H9 (cell line): ENCODE data around the gene C18orf63. TPM values are rescaled to one million over a fixed set of nuclear protein-coding genes. Genes with fewer than 3 reads are reported as not detected.

Experiments
- DNase-seq: peaks from one replicate; pipeline ENCODE4 v3.0.0-alpha.2; 2017
- H2AFZ ChIP-seq: one replicate; pipeline ENCODE4 v1.6.1; 2013; ENCODE audit warnings: mild to moderate bottlenecking, low read length, control low read depth, moderate library complexity
- H2AK5ac ChIP-seq: 2 replicates; pipeline ENCODE4 v1.6.1; 2013; ENCODE audit warnings: low read length, control low read depth, mixed read lengths; ENCODE audit not compliant: insufficient read length
- H2BK120ac ChIP-seq: one replicate; pipeline ENCODE4 v1.6.1; 2013; ENCODE audit warnings: low read depth, mild to moderate bottlenecking, low read length, control low read depth, inconsistent platforms; ENCODE audit not compliant: poor library complexity, severe bottlenecking
- H2BK12ac ChIP-seq: 2 replicates; pipeline ENCODE4 v1.6.1; 2013; ENCODE audit warnings: low read length, control low read depth, mixed read lengths, low read depth; ENCODE audit not compliant: insufficient read length
- H2BK15ac ChIP-seq: 2 replicates; pipeline ENCODE4 v1.6.1; 2013; ENCODE audit warnings: low read depth, low read length, control low read depth
- H2BK20ac ChIP-seq: one replicate; pipeline ENCODE4 v1.6.1; 2013; ENCODE audit warnings: low read depth, mild to moderate bottlenecking, low read length, control low read depth, inconsistent platforms; ENCODE audit not compliant: poor library complexity, severe bottlenecking
- H2BK5ac ChIP-seq: 2 replicates; pipeline ENCODE4 v1.6.1; 2013; ENCODE audit warnings: low read length, control low read depth, mixed read lengths; ENCODE audit not compliant: insufficient read length
- H3K14ac ChIP-seq: 2 replicates; pipeline ENCODE4 v1.6.1; 2013; ENCODE audit warnings: low read length, control low read depth; ENCODE audit not compliant: insufficient read depth
- H3K18ac ChIP-seq: 2 replicates; pipeline ENCODE4 v1.6.1; 2013; ENCODE audit warnings: low read depth, mild to moderate bottlenecking, mixed read lengths, low read length, control low read depth; ENCODE audit not compliant: insufficient read length
- H3K23ac ChIP-seq: 2 replicates; pipeline ENCODE4 v1.6.1; 2013; ENCODE audit warnings: low read length, control low read depth, mixed read lengths, low read depth; ENCODE audit not compliant: insufficient read length
- H3K23me2 ChIP-seq: 2 replicates; pipeline ENCODE4 v1.6.1; 2013; ENCODE audit warnings: low read depth, mild to moderate bottlenecking, mixed read lengths, low read length, control low read depth; ENCODE audit not compliant: insufficient read length, poor library complexity, severe bottlenecking
- H3K27ac ChIP-seq: 2 replicates; pipeline ENCODE4 v1.5.1; 2013; ENCODE audit warnings: low read length, control low read depth, mixed read lengths, low read depth; ENCODE audit not compliant: insufficient read length
- H3K27me3 ChIP-seq: 2 replicates; pipeline ENCODE4 v1.6.1; 2013; ENCODE audit warnings: low read length, control low read depth, inconsistent platforms; ENCODE audit not compliant: insufficient read depth
- H3K4ac ChIP-seq: 2 replicates; pipeline ENCODE4 v1.6.1; 2013; ENCODE audit warnings: low read depth, mild to moderate bottlenecking, control low read depth, inconsistent platforms, low read length, moderate library complexity
- H3K4me1 ChIP-seq: 2 replicates; pipeline ENCODE4 v1.6.1; 2013; ENCODE audit warnings: low read length, control low read depth, inconsistent platforms; ENCODE audit not compliant: insufficient read depth
- H3K4me2 ChIP-seq: 2 replicates; pipeline ENCODE4 v1.6.1; 2013; ENCODE audit warnings: low read length, control low read depth, mixed read lengths; ENCODE audit not compliant: insufficient read length, insufficient read depth
- H3K56ac ChIP-seq: 2 replicates; pipeline ENCODE4 v1.6.1; 2013; ENCODE audit warnings: low read depth, mild to moderate bottlenecking, mixed read lengths, low read length, control low read depth; ENCODE audit not compliant: insufficient read length
- H3K79me1 ChIP-seq: 2 replicates; pipeline ENCODE4 v1.6.1; 2013; ENCODE audit warnings: low read depth, mild to moderate bottlenecking, moderate library complexity, low read length, control low read depth, inconsistent platforms; ENCODE audit not compliant: insufficient read depth, poor library complexity, severe bottlenecking
- H3K79me2 ChIP-seq: 2 replicates; pipeline ENCODE4 v1.6.1; 2013; ENCODE audit warnings: low read length, control low read depth, inconsistent platforms; ENCODE audit not compliant: insufficient read depth
- H3K9ac ChIP-seq: 2 replicates; pipeline ENCODE4 v1.6.1; 2013; ENCODE audit warnings: low read length, control low read depth, mixed read lengths; ENCODE audit not compliant: insufficient read length; ENCODE audit errors: extremely low read depth
- H3K9me3 ChIP-seq: one replicate; pipeline ENCODE4 v1.6.1; 2013; ENCODE audit warnings: low read depth, low read length, inconsistent platforms; ENCODE audit not compliant: control insufficient read depth
- H3T11ph ChIP-seq: one replicate; pipeline ENCODE4 v1.6.1; 2013; ENCODE audit warnings: mild to moderate bottlenecking, low read length, control low read depth, inconsistent platforms
- H4K20me1 ChIP-seq: one replicate; pipeline ENCODE4 v1.6.1; 2013; ENCODE audit not compliant: control insufficient read depth, insufficient read length, insufficient read depth
- H4K5ac ChIP-seq: 2 replicates; pipeline ENCODE4 v1.6.1; 2013; ENCODE audit warnings: low read depth, mild to moderate bottlenecking, mixed read lengths, low read length, control low read depth; ENCODE audit not compliant: insufficient read length
- H4K8ac ChIP-seq: replicated peaks from 2 replicates; pipeline ENCODE4 v1.6.1; 2013; ENCODE audit warnings: low read length, control low read depth, mixed read lengths, low read depth; ENCODE audit not compliant: insufficient read length
- H4K91ac ChIP-seq: 2 replicates; pipeline ENCODE4 v1.6.1; 2013; ENCODE audit warnings: low read depth, mild to moderate bottlenecking, moderate library complexity, mixed read lengths, low read length, control low read depth; ENCODE audit not compliant: insufficient read length
- H3K27ac Mint-ChIP-seq, 3 experiments: 2 replicates in 2 of 3; 3 replicates in 1 of 3; pipeline ENCODE4 v1.8.0; 2020 to 2021; ENCODE audit warnings: mixed read lengths in 3 of 3, mild to moderate bottlenecking in 1 of 3, moderate library complexity in 1 of 3
- H3K27me3 Mint-ChIP-seq: 2 replicates; pipeline ENCODE4 v1.8.0; 2021; ENCODE audit warnings: low read depth, mild to moderate bottlenecking, moderate library complexity, mixed read lengths
- H3K36me3 Mint-ChIP-seq, 3 experiments: 2 replicates in 2 of 3; 3 replicates in 1 of 3; pipeline ENCODE4 v1.8.0; 2020 to 2021; ENCODE audit warnings: low read depth in 3 of 3, mixed read lengths in 3 of 3; ENCODE audit not compliant: insufficient read depth in 1 of 3
- H3K4me1 Mint-ChIP-seq, 2 experiments: 2 replicates each; pipeline ENCODE4 v1.8.0; 2020; ENCODE audit warnings: mixed read lengths in 2 of 2
- H3K4me3 Mint-ChIP-seq, 2 experiments: 2 replicates in 1 of 2; 3 replicates in 1 of 2; pipeline ENCODE4 v1.8.0; 2020 to 2021; ENCODE audit warnings: mild to moderate bottlenecking in 2 of 2, mixed read lengths in 2 of 2, moderate library complexity in 1 of 2
- H3K9me3 Mint-ChIP-seq, 2 experiments: 2 replicates in 1 of 2; 3 replicates in 1 of 2; pipeline ENCODE4 v1.8.0; 2020; ENCODE audit warnings: mild to moderate bottlenecking in 2 of 2, mixed read lengths in 2 of 2, moderate library complexity in 1 of 2
- CTCF ChIP-seq: fragments of 200-600 bp; sonication (generic); conservative IDR thresholded peaks from 3 replicates; pipeline ENCODE4 v1.8.0; 2021; ENCODE audit warnings: antibody characterized with exemption, mild to moderate bottlenecking
- WGBS: extraction: QIAGEN DNeasy Blood & Tissue Kit; methylation state at CpG from one replicate; pipeline ENCODE4 v1.1.7; 2013; ENCODE audit warnings: missing lambda C conversion rate, low lambda C conversion rate, mixed read lengths; ENCODE audit not compliant: insufficient read length; ENCODE audit errors: extremely low coverage; 5-methylcytosine and 5-hydroxymethylcytosine counted together
- total RNA-seq: library from RNA; stranded (reverse); gene quantifications from 2 replicates; pipeline ENCODE4 v1.2.1, GENCODE V29; 2021

Gene C18orf63
- total RNA-seq, 1 experiment from 2014 or later = not detected

- H2BK5ac ChIP-seq = no peak overlapping the region
- no peak overlapping the region for H3K4ac ChIP-seq
- H3K23ac ChIP-seq = no peak overlapping the region
- H2BK120ac ChIP-seq = no peak overlapping the region
- no peak overlapping the region for H3K27ac ChIP-seq
- H2AK5ac ChIP-seq = no peak overlapping the region
- Mint-ChIP-seq H3K4me3 (no peak overlapping the region), H3K27ac (no peak overlapping the region), H3K36me3 (peaks cover 3 to 10% (median 8%) of the 10 kb centered on the region in 3 experiments), H3K4me1 (peaks cover 3 to 10% of the 10 kb centered on the region in 2 experiments; a peak in 2 of 4 replicates), H3K27me3 (peaks cover 3% of the 10 kb centered on the region), H3K9me3 (peaks cover 8 to 9% of the 10 kb centered on the region in 2 experiments)
- H3K79me2 ChIP-seq = no peaks in the 10 kb centered on the region; the same call in 1 of the 2 replicates
- no peak overlapping the region for H3K4me2 ChIP-seq
- no peak overlapping the region for H4K8ac ChIP-seq
- H3K14ac ChIP-seq = no peak overlapping the region
- H3K9me3 ChIP-seq = peaks cover 4% of the 10 kb centered on the region
- H2BK15ac ChIP-seq = no peak overlapping the region
- H3K23me2 ChIP-seq = peaks cover 2% of the 10 kb centered on the region
- no peak overlapping the region for H3K18ac ChIP-seq
- no peak overlapping the region for H4K5ac ChIP-seq
- no peak overlapping the region for H2BK20ac ChIP-seq
- H2AFZ ChIP-seq = no peak overlapping the region
- H3K56ac ChIP-seq = no peak overlapping the region
- DNase-seq = no peak
- H3T11ph ChIP-seq = no peak overlapping the region
- H4K20me1 ChIP-seq = no peaks in the 10 kb centered on the region
- no peak for TF ChIP-seq CTCF
- no peak overlapping the region for H3K9ac ChIP-seq
- no peaks in the 10 kb centered on the region for H3K79me1 ChIP-seq
- H4K91ac ChIP-seq = no peak overlapping the region
- no peaks in the 10 kb centered on the region for H3K4me1 ChIP-seq
- no peaks in the 10 kb centered on the region for H3K27me3 ChIP-seq
- no peak overlapping the region for H2BK12ac ChIP-seq
- no CpG with 5 or more reads among the region's 8 CpGs for WGBS
These were observed 21.1 kb upstream of the C18orf63 start for GRCh38 chr18:74294526-74294925.
